Hindlimb muscle (tissue), 1 donor: ENCODE results near the gene SLC16A9. TPM values are rescaled to one million over a fixed set of nuclear protein-coding genes. Genes with fewer than 3 reads are reported as not detected.

Experiments
- DNase-seq: peaks from one replicate; pipeline ENCODE4 v3.0.0-alpha.2; 2013
- polyA plus RNA-seq: library from polyadenylated mRNA; unstranded; fragments of 120-200 nt; gene quantifications from one replicate; pipeline ENCODE4 v1.2.1, GENCODE V29; 2013; ENCODE audit not compliant: insufficient read length

The SLC16A9 gene
- polyA plus RNA-seq, 1 donor = 2.2 TPM

- no peak for DNase-seq
These were observed 81.2 kb downstream of the SLC16A9 start for GRCh38 chr10:59628456-59628855.

- no peak for DNase-seq
These were observed 82.2 kb downstream of the SLC16A9 start for GRCh38 chr10:59627366-59628018.

- DNase-seq = no peak
These were observed 83.2 kb downstream of the SLC16A9 start for GRCh38 chr10:59626523-59626869.

- DNase-seq = peak; percentile 87
These were observed 83.7 kb downstream of the SLC16A9 start for GRCh38 chr10:59625721-59626522.

GRCh38 chr10:59624951-59625350, 84.7 kb downstream of the SLC16A9 start:
- DNase-seq = no peak

GRCh38 chr10:59624136-59624535, 85.5 kb downstream of the SLC16A9 start:
- DNase-seq = no peak

GRCh38 chr10:59623133-59624121, 86.2 kb downstream of the SLC16A9 start:
- DNase-seq = peak; percentile 89

GRCh38 chr10:59622320-59623132, 87.1 kb downstream of the SLC16A9 start:
- DNase-seq = peak; percentile 78

- DNase-seq = no peak
These were observed 87.9 kb downstream of the SLC16A9 start for GRCh38 chr10:59621771-59622170.

- no peak for DNase-seq
These were observed 91.0 kb downstream of the SLC16A9 start for GRCh38 chr10:59618666-59619065.

GRCh38 chr10:59617996-59618395, 91.7 kb downstream of the SLC16A9 start:
- DNase-seq = no peak

- no peak for DNase-seq
These were observed 98.6 kb downstream of the SLC16A9 start for GRCh38 chr10:59611048-59611447.

GRCh38 chr10:59607970-59608369, 101.7 kb downstream of the SLC16A9 start:
- DNase-seq = no peak

GRCh38 chr10:59606551-59606961, 103.1 kb downstream of the SLC16A9 start:
- no peak for DNase-seq

- DNase-seq = no peak
These were observed 107.7 kb downstream of the SLC16A9 start for GRCh38 chr10:59601985-59602384.

Other genes starting within 250 kb of the SLC16A9 start
- gene MRLN, start 43.6 kb upstream of the SLC16A9 start, polyA plus RNA-seq = 172 TPM
- gene CCDC6, start 196.7 kb upstream of the SLC16A9 start, polyA plus RNA-seq = 19.2 TPM